Prostate gland (tissue), 2 donors: Measurements from ENCODE around the gene RFTN1. TPM values are rescaled to one million over a fixed set of nuclear protein-coding genes. Genes with fewer than 3 reads are reported as not detected.

Experiments used
- DNase-seq: peaks from one replicate; pipeline ENCODE4 v3.0.0-alpha.2; 2019; ENCODE audit warnings: low spot score
- H3K27ac ChIP-seq, 2 donors: fragments of 200-600 bp; sonication (generic); 2 replicates each; pipeline ENCODE4 v1.5.1; 2017 to 2019
- H3K27me3 ChIP-seq: fragments of 200-600 bp; sonication (generic); replicated peaks from 2 replicates; pipeline ENCODE4 v1.5.1; 2019; ENCODE audit not compliant: insufficient read depth
- H3K36me3 ChIP-seq, 2 donors: fragments of 200-600 bp; sonication (generic); 1 replicate in 1 of 2; 2 replicates in 1 of 2; pipeline versions ENCODE4 v1.5.1 to v1.8.1; 2017 to 2019
- H3K4me1 ChIP-seq: fragments of 200-600 bp; sonication (generic); replicated peaks from 2 replicates; pipeline ENCODE4 v1.5.1; 2019
- H3K4me3 ChIP-seq, 2 donors: fragments of 200-600 bp; sonication (generic); 2 replicates each; pipeline ENCODE4 v1.5.1; 2017 to 2019
- H3K9me3 ChIP-seq: fragments of 200-600 bp; sonication (generic); 2 replicates; pipeline ENCODE4 v1.5.1; 2017
- CTCF ChIP-seq, 4 experiments: fragments of 200-600 bp in 2 of 4; fragments of 450-650 bp in 2 of 4; sonication (generic) in 2 of 4; IDR thresholded peaks; 1 replicate in 3 of 4; 2 replicates in 1 of 4; pipeline ENCODE4 v1.5.1; 2016 to 2019; ENCODE audit warnings: antibody characterized with exemption in 4 of 4, mild to moderate bottlenecking in 2 of 4, moderate library complexity in 2 of 4
- POLR2A ChIP-seq: fragments of 450-650 bp; IDR thresholded peaks from one replicate; pipeline ENCODE4 v1.6.1; 2016; ENCODE audit warnings: antibody characterized with exemption, mild to moderate bottlenecking
- POLR2AphosphoS5 ChIP-seq: sonication (generic); formaldehyde crosslinking; IDR thresholded peaks from one replicate; pipeline ENCODE4 v1.6.1; 2017; ENCODE audit warnings: antibody characterized with exemption
- WGBS: methylation state at CpG from one replicate; pipeline ENCODE4 v1.1.5; 2018; 5-methylcytosine and 5-hydroxymethylcytosine counted together
- intact Hi-C: fragments of 100-400 bp; cut with DNase I; formaldehyde crosslinking; loops from one replicate; pipeline ENCODE4 v1.14.2; 2022
- total RNA-seq, 2 donors: library from RNA; depleted of rRNA; stranded (reverse); fragments of >200 nt; gene quantifications; one replicate each; pipeline ENCODE4 v1.1.0, GENCODE V29; 2016

Gene RFTN1
- total RNA-seq, 2 donors from 2014 or later = 7.4 to 16.1 TPM

GRCh38 chr3:16515885-16516420 is 2.5 kb upstream of the RFTN1 start:
- WGBS = 72% methylated on average over 11 of the region's 11 CpGs
- no peak overlapping the region for H3K27ac ChIP-seq

GRCh38 chr3:16514755-16515353 is 1.4 kb upstream of the RFTN1 start:
- Histone ChIP-seq H3K9me3 (no peaks in the 10 kb centered on the region), H3K27me3 (peaks cover 4% of the 10 kb centered on the region), H3K4me3 (no peak overlapping the region), H3K4me1 (no peaks in the 10 kb centered on the region), H3K36me3 (no peaks in the 10 kb centered on the region), H3K27ac (no peak overlapping the region)
- DNase-seq = no peak
- 87% methylated on average over 5 of the region's 5 CpGs for WGBS
- TF ChIP-seq CTCF (IDR thresholded peaks at IDR 0.05) (no peak), POLR2AphosphoS5 (no peak), POLR2A (no peak)
- intact Hi-C loops = loop anchor here (5.0 to 10.0 kb wide), 2 partner anchors 68 to 140 kb away; no protein-coding TSS in a partner anchor

More at GRCh38 chr3:16515885-16516420, 2.5 kb upstream of the RFTN1 start:
- TF ChIP-seq CTCF (IDR thresholded peaks at IDR 0.05) = no peak
- TF ChIP-seq POLR2AphosphoS5 = no peak
- H3K9me3 ChIP-seq = no peaks in the 10 kb centered on the region
- H3K36me3 ChIP-seq = no peaks in the 10 kb centered on the region
- DNase-seq = no peak
- peaks cover 4% of the 10 kb centered on the region for H3K27me3 ChIP-seq
- intact Hi-C loops = loop anchor here (2.0 to 10.0 kb wide), 2 partner anchors 141 to 225 kb away; no protein-coding TSS in a partner anchor
- H3K4me1 ChIP-seq = no peaks in the 10 kb centered on the region
- H3K4me3 ChIP-seq = no peak overlapping the region

GRCh38 chr3:16514021-16514700 is 662 bp upstream of the RFTN1 start:
- no peak for TF ChIP-seq POLR2A
- TF ChIP-seq POLR2AphosphoS5 = no peak
- no peak for TF ChIP-seq CTCF (IDR thresholded peaks at IDR 0.05)
- WGBS = 62% methylated on average over 9 of the region's 9 CpGs
- Histone ChIP-seq H3K9me3 (no peaks in the 10 kb centered on the region), H3K4me1 (no peaks in the 10 kb centered on the region), H3K4me3 (peak overlapping the region; percentile 43 to 52), H3K36me3 (no peaks in the 10 kb centered on the region), H3K27ac (peak overlapping the region in 1 of 2 donors; percentile 57), H3K27me3 (peaks cover 4% of the 10 kb centered on the region)
- intact Hi-C loops = loop anchor here (5.0 to 10.0 kb wide), 2 partner anchors 67 to 139 kb away; no protein-coding TSS in a partner anchor
- DNase-seq = no peak

GRCh38 chr3:16512435-16513140 is 911 bp downstream of the RFTN1 start:
- no peak for TF ChIP-seq POLR2A
- TF ChIP-seq CTCF (IDR thresholded peaks at IDR 0.05) = no peak
- TF ChIP-seq POLR2AphosphoS5 = no peak
- intact Hi-C loops = loop anchor here (5.0 to 10.0 kb wide), 2 partner anchors 65 to 138 kb away; no protein-coding TSS in a partner anchor
- Histone ChIP-seq H3K9me3 (no peaks in the 10 kb centered on the region), H3K27ac (peak overlapping the region; percentile 53 to 57), H3K27me3 (peaks cover 4% of the 10 kb centered on the region), H3K4me3 (peak overlapping the region; percentile 43 to 52), H3K36me3 (no peaks in the 10 kb centered on the region), H3K4me1 (no peaks in the 10 kb centered on the region)
- WGBS = 7% methylated on average over 37 of the region's 37 CpGs
- no peak for DNase-seq
